Measurements from ENCODE around the gene ZIC2.

ZIC2 gene

DNA sequence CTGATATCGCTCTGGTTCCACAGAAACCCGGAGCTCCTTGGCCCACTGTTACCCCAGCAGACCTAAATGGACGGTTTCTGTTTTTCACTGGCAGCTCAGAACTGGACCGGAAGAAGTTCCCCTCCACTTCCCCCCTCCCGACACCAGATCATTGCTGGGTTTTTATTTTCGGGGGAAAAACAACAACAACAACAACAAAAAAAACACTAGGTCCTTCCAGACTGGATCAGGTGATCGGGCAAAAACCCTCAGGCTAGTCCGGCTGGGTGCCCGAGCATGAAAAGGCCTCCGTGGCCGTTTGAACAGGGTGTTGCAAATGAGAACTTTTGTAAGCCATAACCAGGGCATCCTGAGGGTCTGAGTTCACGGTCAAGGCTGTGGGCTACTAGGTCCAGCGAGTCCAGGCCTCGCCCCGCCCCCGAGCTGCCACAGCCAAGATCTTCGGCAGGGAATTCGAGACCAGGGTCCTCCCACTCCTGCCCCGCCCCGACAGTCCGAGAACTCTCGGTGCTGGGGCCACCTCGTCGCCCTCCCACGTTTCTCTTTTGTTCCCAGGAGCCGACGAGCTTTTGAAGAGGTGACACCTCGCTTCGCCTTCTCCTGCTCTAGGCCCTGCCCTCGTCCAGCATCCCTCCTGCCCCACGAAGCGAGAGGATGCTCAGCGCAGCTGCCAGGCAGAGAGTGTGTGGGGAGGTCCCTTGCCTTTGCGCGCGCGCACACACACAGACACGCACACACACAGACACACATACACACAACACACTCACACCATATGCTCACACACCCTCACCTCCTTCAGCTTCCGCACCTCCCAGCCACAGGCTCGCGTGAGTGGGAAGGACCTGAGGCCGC is 8.8 kb downstream of the ZIC2 start:
- Histone ChIP-seq H3K9me3 (ENCODE audit: insufficient read depth, low read length) (no peaks in the 10 kb centered on the region), H3K4me2 (ENCODE audit: low read length) (no peak overlapping the region), H3K4me1 (ENCODE audit: low read length) (peaks cover 15% of the 10 kb centered on the region), H3K4me3 (ENCODE audit: low read length) (no peak overlapping the region), H2AFZ (ENCODE audit: low read depth, low read length) (no peak overlapping the region), H4K20me1 (ENCODE audit: insufficient read depth, low read length) (no peaks in the 10 kb centered on the region), H3K27ac (ENCODE audit: low read length) (no peak overlapping the region), H3K79me2 (ENCODE audit: low read length) (no peaks in the 10 kb centered on the region), H3K36me3 (replicated peaks; ENCODE audit: low read depth, low read length) (no peaks in the 10 kb centered on the region), H3K9ac (ENCODE audit: low read length) (no peak overlapping the region), H3K27me3 (ENCODE audit: low read depth, low read length) (peaks cover 20% of the 10 kb centered on the region)
- TF ChIP-seq, protein P1, sequence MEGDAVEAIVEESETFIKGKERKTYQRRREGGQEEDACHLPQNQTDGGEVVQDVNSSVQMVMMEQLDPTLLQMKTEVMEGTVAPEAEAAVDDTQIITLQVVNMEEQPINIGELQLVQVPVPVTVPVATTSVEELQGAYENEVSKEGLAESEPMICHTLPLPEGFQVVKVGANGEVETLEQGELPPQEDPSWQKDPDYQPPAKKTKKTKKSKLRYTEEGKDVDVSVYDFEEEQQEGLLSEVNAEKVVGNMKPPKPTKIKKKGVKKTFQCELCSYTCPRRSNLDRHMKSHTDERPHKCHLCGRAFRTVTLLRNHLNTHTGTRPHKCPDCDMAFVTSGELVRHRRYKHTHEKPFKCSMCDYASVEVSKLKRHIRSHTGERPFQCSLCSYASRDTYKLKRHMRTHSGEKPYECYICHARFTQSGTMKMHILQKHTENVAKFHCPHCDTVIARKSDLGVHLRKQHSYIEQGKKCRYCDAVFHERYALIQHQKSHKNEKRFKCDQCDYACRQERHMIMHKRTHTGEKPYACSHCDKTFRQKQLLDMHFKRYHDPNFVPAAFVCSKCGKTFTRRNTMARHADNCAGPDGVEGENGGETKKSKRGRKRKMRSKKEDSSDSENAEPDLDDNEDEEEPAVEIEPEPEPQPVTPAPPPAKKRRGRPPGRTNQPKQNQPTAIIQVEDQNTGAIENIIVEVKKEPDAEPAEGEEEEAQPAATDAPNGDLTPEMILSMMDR (IDR thresholded peaks at IDR 0.05; ENCODE audit: low read depth, low read length) = no peak
- TF ChIP-seq EZH2phosphoT487 (IDR thresholded peaks at IDR 0.05; ENCODE audit: low read depth) = no peak

DNA sequence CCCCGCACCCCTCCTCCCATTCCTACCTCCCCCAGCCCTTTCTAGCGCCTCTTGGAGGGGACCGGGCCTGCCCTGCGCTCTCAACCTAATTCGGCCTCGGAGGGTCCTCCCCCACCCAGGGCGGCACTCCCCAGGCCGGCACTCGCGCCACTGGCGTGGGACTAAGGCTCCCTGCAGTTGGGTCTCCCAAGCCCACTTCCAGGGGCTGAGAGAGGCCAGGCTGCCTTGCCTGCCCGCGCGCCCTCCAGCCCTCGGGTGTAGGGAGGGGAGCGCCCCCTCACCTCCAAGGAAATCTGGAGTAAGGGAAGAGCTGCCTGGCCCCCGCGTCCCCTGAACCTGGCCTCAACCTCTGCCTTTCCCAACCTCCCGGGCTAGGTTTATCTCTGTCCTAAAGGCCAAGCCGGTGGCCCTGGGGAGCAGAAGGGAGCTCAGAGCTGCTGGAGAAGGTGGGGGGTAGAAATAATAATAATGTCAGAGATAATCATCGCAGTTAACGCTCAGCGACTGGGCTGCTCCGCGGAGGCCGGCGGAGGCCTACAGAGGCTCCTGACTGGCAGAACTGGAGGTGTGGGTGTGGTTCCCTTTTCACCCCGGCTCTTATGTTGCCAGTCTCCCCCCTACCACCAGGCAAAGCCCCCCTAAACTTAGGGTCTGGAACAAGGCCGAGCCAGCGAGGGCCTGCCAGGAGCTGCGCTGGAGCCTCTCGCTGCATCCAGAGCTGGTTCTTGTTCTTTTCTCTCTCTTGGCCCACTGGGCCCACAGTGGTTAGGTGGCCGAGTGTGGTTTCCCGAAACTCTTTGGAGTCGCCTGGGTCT is 9.6 kb downstream of the ZIC2 start:
- Histone ChIP-seq H3K4me1 (ENCODE audit: low read length) (peaks cover 15% of the 10 kb centered on the region), H3K9me3 (ENCODE audit: insufficient read depth, low read length) (no peaks in the 10 kb centered on the region), H3K79me2 (ENCODE audit: low read length) (no peaks in the 10 kb centered on the region), H3K4me3 (ENCODE audit: low read length) (no peak overlapping the region), H4K20me1 (ENCODE audit: insufficient read depth, low read length) (no peaks in the 10 kb centered on the region), H2AFZ (ENCODE audit: low read depth, low read length) (no peak overlapping the region), H3K27ac (ENCODE audit: low read length) (no peak overlapping the region), H3K9ac (ENCODE audit: low read length) (no peak overlapping the region), H3K4me2 (ENCODE audit: low read length) (no peak overlapping the region), H3K36me3 (replicated peaks; ENCODE audit: low read depth, low read length) (no peaks in the 10 kb centered on the region), H3K27me3 (ENCODE audit: low read depth, low read length) (peaks cover 28% of the 10 kb centered on the region)
- no peak for TF ChIP-seq EZH2phosphoT487 (IDR thresholded peaks at IDR 0.05; ENCODE audit: low read depth)
- TF ChIP-seq, protein P1 (IDR thresholded peaks at IDR 0.05; ENCODE audit: low read depth, low read length) = no peak

DNA sequence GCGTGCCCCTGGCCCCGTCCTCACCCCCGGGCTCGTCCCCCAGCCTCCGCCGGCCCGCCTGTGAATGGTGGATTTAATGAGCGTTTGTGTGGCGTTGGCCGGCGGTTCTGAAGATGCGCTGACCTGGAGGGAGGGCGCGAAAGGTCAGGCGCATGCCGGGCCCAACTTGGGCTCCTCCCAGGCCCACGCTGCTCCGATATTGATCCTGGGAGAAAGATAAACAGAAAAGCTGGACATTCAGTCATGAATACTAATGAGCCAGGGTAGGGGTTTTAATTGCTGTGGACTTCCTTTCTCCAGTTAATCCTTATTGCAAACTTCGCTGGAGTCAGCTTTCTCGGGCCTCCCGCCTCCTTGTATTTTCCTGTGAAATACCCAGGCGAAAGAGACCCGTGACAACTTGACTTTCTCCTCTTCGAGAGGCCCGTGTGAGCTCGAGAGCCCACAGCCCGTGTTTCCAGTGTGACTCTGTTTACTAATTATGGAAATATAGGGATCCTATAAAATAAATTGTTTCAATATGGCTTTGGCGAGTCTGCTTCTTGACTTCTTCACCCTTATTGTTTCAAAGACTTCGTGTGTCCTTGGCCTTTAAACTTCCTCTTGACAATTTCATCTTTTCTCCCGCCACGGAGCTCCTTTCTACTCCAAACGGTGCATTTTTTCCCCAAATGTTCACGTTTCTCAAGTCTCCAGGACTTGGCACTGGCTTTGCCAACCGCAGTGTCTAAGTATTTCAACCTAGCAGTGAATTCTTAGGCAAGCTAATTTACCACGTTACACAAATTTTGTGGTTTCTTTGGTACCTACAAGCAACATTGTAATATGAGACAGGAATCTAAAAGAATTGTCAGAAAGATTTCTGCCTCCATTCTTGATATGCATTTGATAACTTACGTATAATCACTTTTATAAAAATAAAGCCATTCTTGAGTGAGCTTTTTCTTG is 10.5 kb downstream of the ZIC2 start:
- H3K9ac ChIP-seq (ENCODE audit: low read length) = no peak overlapping the region
- peaks cover 12% of the 10 kb centered on the region for H3K4me1 ChIP-seq (ENCODE audit: low read length)
- no peaks in the 10 kb centered on the region for H3K9me3 ChIP-seq (ENCODE audit: insufficient read depth, low read length)
- no peaks in the 10 kb centered on the region for H3K36me3 ChIP-seq (replicated peaks; ENCODE audit: low read depth, low read length)
- no peak for TF ChIP-seq EZH2phosphoT487 (IDR thresholded peaks at IDR 0.05; ENCODE audit: low read depth)
- TF ChIP-seq, protein P1 (IDR thresholded peaks at IDR 0.05; ENCODE audit: low read depth, low read length) = no peak
- no peak overlapping the region for H3K4me2 ChIP-seq (ENCODE audit: low read length)
- H3K27me3 ChIP-seq (ENCODE audit: low read depth, low read length) = peaks cover 33% of the 10 kb centered on the region
- H3K27ac ChIP-seq (ENCODE audit: low read length) = no peak overlapping the region
- no peaks in the 10 kb centered on the region for H3K79me2 ChIP-seq (ENCODE audit: low read length)
- H4K20me1 ChIP-seq (ENCODE audit: insufficient read depth, low read length) = no peaks in the 10 kb centered on the region
- H2AFZ ChIP-seq (ENCODE audit: low read depth, low read length) = no peak overlapping the region
- no peak overlapping the region for H3K4me3 ChIP-seq (ENCODE audit: low read length)

Data from OCI-LY3 (cell line).